ENCODE results near the gene GCLM. TPM values are rescaled to one million over a fixed set of nuclear protein-coding genes. Genes with fewer than 3 reads are reported as not detected.

The GCLM gene
- total and polyA plus RNA-seq, 9 of the 15 experiments (the other 6 are each of a cell fraction or from before 2014, with no cell fraction given), result 9.3 to 71.6 (median 24.5) TPM

- TF ChIP-seq, protein P1, sequence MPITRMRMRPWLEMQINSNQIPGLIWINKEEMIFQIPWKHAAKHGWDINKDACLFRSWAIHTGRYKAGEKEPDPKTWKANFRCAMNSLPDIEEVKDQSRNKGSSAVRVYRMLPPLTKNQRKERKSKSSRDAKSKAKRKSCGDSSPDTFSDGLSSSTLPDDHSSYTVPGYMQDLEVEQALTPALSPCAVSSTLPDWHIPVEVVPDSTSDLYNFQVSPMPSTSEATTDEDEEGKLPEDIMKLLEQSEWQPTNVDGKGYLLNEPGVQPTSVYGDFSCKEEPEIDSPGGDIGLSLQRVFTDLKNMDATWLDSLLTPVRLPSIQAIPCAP (CRISPR knock-in tag; IDR thresholded peaks at IDR 0.05; ENCODE audit: borderline replicate concordance), result no peak
- no peak for TF ChIP-seq BMI1 (IDR thresholded peaks at IDR 0.05; ENCODE audit: low read length)
- TF ChIP-seq XRCC4 (IDR thresholded peaks at IDR 0.05; ENCODE audit: extremely low read depth, insufficient read depth, insufficient read length), result no peak
- TF ChIP-seq PRMT5 (CRISPR knock-in tag; IDR thresholded peaks at IDR 0.05), result no peak
- no peak for TF ChIP-seq ZNF830 (CRISPR knock-in tag; IDR thresholded peaks at IDR 0.05)
- no peak for TF ChIP-seq HMG20B (CRISPR knock-in tag; IDR thresholded peaks at IDR 0.05)
- TF ChIP-seq FOXK1 (CRISPR knock-in tag; IDR thresholded peaks at IDR 0.05; ENCODE audit: borderline replicate concordance), result no peak
- no peak for TF ChIP-seq ELF2 (CRISPR knock-in tag; IDR thresholded peaks at IDR 0.05)
- no peak for TF ChIP-seq ZNF785 (CRISPR knock-in tag; IDR thresholded peaks at IDR 0.05)
- TF ChIP-seq EWSR1 (IDR thresholded peaks at IDR 0.05; ENCODE audit: borderline replicate concordance, low read depth, partially characterized antibody), result no peak
- TF ChIP-seq ZNF696 (CRISPR knock-in tag; conservative IDR thresholded peaks at IDR 0.05), result no peak
- no peak for TF ChIP-seq ZNF707 (CRISPR knock-in tag; conservative IDR thresholded peaks at IDR 0.05)
- no peak for TF ChIP-seq ZNF740 (CRISPR knock-in tag; IDR thresholded peaks at IDR 0.05)
- TF ChIP-seq ZNF740 (tag; IDR thresholded peaks at IDR 0.05), result no peak
- no peak; the same call in 1 of the 2 replicates for TF ChIP-seq GABPB1 (CRISPR knock-in tag; IDR thresholded peaks at IDR 0.05)
- no peak for TF ChIP-seq TCF7L2 (IDR thresholded peaks at IDR 0.05; ENCODE audit: low read depth, low read length)
- TF ChIP-seq, protein P2, sequence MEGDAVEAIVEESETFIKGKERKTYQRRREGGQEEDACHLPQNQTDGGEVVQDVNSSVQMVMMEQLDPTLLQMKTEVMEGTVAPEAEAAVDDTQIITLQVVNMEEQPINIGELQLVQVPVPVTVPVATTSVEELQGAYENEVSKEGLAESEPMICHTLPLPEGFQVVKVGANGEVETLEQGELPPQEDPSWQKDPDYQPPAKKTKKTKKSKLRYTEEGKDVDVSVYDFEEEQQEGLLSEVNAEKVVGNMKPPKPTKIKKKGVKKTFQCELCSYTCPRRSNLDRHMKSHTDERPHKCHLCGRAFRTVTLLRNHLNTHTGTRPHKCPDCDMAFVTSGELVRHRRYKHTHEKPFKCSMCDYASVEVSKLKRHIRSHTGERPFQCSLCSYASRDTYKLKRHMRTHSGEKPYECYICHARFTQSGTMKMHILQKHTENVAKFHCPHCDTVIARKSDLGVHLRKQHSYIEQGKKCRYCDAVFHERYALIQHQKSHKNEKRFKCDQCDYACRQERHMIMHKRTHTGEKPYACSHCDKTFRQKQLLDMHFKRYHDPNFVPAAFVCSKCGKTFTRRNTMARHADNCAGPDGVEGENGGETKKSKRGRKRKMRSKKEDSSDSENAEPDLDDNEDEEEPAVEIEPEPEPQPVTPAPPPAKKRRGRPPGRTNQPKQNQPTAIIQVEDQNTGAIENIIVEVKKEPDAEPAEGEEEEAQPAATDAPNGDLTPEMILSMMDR (IDR thresholded peaks at IDR 0.05 in 2 of 3, conservative IDR thresholded peaks at IDR 0.05 in 1 of 3; ENCODE audit: insufficient read depth in 2 of 3, low read depth in 1 of 3, low read length in 3 of 3), result peak; percentile 77 to 99 (median 97)
- TF ChIP-seq ADNP (tag; IDR thresholded peaks at IDR 0.05), result no peak
- no peak; a peak in 1 of 4 replicates for TF ChIP-seq ZMIZ1 (IDR thresholded peaks at IDR 0.05; ENCODE audit: low read depth in 2 of 2, low read length in 2 of 2)
- peak; percentile 38 for TF ChIP-seq POLR2B (IDR thresholded peaks at IDR 0.05; ENCODE audit: low read depth, partially characterized antibody)
- TF ChIP-seq NR3C1 (CRISPR knock-in tag; IDR thresholded peaks at IDR 0.05), result no peak
These were observed at the start of gene GCLM (continued) for GRCh38 chr1:93909146-93910050.

Data from K562 (cell line).